Neural progenitor cell (in vitro differentiated cells): ENCODE data around the gene ZFYVE9. TPM values are rescaled to one million over a fixed set of nuclear protein-coding genes. Genes with fewer than 3 reads are reported as not detected.

ENCODE experiments used
- DNase-seq: peaks from one replicate; pipeline ENCODE4 v3.0.0-alpha.2; 2016; ENCODE audit warnings: low spot score
- H2AFZ ChIP-seq: fragments of 200-600 bp; sonication (generic); replicated peaks from 2 replicates; pipeline ENCODE4 v1.6.1; 2016; ENCODE audit warnings: antibody characterized with exemption
- H3F3A ChIP-seq: fragments of 200-600 bp; sonication (generic); 2 replicates; pipeline ENCODE4 v1.6.1; 2016; ENCODE audit warnings: antibody characterized with exemption, low read depth
- H3K27ac ChIP-seq: fragments of 200-600 bp; sonication (generic); 2 replicates; pipeline ENCODE4 v1.5.1; 2016; ENCODE audit warnings: mild to moderate bottlenecking
- H3K27me3 ChIP-seq: fragments of 200-600 bp; sonication (generic); 2 replicates; pipeline ENCODE4 v1.6.1; 2016; ENCODE audit warnings: mild to moderate bottlenecking, moderate library complexity
- H3K36me3 ChIP-seq: fragments of 200-600 bp; sonication (generic); 2 replicates; pipeline ENCODE4 v1.5.1; 2016
- H3K4me1 ChIP-seq: fragments of 200-600 bp; sonication (generic); 2 replicates; pipeline ENCODE4 v1.6.1; 2016; ENCODE audit warnings: mixed run types
- H3K4me2 ChIP-seq: fragments of 200-600 bp; sonication (generic); 2 replicates; pipeline ENCODE4 v1.6.1; 2016
- H3K4me3 ChIP-seq: fragments of 200-600 bp; sonication (generic); 2 replicates; pipeline ENCODE4 v1.5.1; 2016
- H3K79me2 ChIP-seq: fragments of 200-600 bp; sonication (generic); 2 replicates; pipeline ENCODE4 v1.6.1; 2016; ENCODE audit warnings: low read depth
- H3K9ac ChIP-seq: fragments of 200-600 bp; sonication (generic); 2 replicates; pipeline ENCODE4 v1.6.1; 2016
- H3K9me3 ChIP-seq: fragments of 200-600 bp; sonication (generic); 2 replicates; pipeline ENCODE4 v1.5.1; 2016; ENCODE audit warnings: low read depth
- H4K20me1 ChIP-seq: fragments of 200-600 bp; sonication (generic); 2 replicates; pipeline ENCODE4 v1.6.1; 2016; ENCODE audit warnings: low read depth
- H3K27ac Mint-ChIP-seq: 3 replicates; pipeline ENCODE4 v1.8.0; 2021; ENCODE audit warnings: mixed read lengths
- H3K27me3 Mint-ChIP-seq: 2 replicates; pipeline ENCODE4 v1.8.0; 2022; ENCODE audit warnings: low read depth, mild to moderate bottlenecking, inconsistent platforms, moderate library complexity, mixed read lengths; ENCODE audit not compliant: insufficient read depth
- H3K36me3 Mint-ChIP-seq: 3 replicates; pipeline ENCODE4 v1.8.0; 2021; ENCODE audit warnings: mixed read lengths
- H3K4me1 Mint-ChIP-seq: 3 replicates; pipeline ENCODE4 v1.8.0; 2021; ENCODE audit warnings: mixed read lengths
- H3K4me3 Mint-ChIP-seq: 3 replicates; pipeline ENCODE4 v1.8.0; 2021; ENCODE audit warnings: mild to moderate bottlenecking, moderate library complexity, mixed read lengths
- H3K9me3 Mint-ChIP-seq: 3 replicates; pipeline ENCODE4 v1.8.0; 2020; ENCODE audit warnings: mixed read lengths
- EZH2 ChIP-seq: fragments of 200-600 bp; sonication (generic); IDR thresholded peaks from 2 replicates; pipeline ENCODE4 v1.6.1; 2017; ENCODE audit warnings: antibody characterized with exemption, mild to moderate bottlenecking, moderate library complexity
- EZH2phosphoT487 ChIP-seq: fragments of 200-600 bp; sonication (generic); IDR thresholded peaks from 2 replicates; pipeline ENCODE4 v1.6.1; 2017; ENCODE audit warnings: antibody characterized with exemption
- total RNA-seq: library from RNA; depleted of rRNA; stranded (reverse); fragments of >200 nt; gene quantifications from 2 replicates; pipeline ENCODE4 v1.2.3, GENCODE V29; 2015; ENCODE audit warnings: low replicate concordance
- TF ChIP-seq, protein P1 (sequence below): fragments of 200-600 bp; sonication (generic); IDR thresholded peaks from 2 replicates; pipeline ENCODE4 v1.5.1; 2017; ENCODE audit warnings: antibody characterized with exemption, mild to moderate bottlenecking

ZFYVE9 gene
- total RNA-seq, 1 donor from 2014 or later, result 42.7 TPM

DNA sequence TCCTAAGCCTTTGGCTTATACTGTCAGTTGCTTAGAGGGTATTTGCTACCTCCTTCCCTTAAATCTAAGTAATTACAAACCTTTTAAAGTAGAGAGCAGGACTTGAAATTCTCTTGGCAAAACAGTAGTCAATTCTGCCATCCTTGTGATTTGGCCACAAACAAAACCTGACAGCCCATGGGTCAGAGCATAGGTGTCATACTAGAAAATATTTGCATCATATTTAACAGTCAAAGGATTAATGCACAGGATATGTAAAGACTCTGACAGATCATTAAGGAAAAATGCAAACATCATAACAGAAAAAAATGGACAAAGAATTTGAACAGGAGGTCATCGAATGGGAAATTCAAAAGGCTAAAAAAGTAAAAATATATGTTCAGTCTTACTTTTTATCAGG is 50.5 kb downstream of the ZFYVE9 start:
- Mint-ChIP-seq H3K27me3 (peaks cover 2% of the 10 kb centered on the region), H3K36me3 (peaks cover 4% of the 10 kb centered on the region)
- H3K27ac ChIP-seq, result no peak overlapping the region

DNA sequence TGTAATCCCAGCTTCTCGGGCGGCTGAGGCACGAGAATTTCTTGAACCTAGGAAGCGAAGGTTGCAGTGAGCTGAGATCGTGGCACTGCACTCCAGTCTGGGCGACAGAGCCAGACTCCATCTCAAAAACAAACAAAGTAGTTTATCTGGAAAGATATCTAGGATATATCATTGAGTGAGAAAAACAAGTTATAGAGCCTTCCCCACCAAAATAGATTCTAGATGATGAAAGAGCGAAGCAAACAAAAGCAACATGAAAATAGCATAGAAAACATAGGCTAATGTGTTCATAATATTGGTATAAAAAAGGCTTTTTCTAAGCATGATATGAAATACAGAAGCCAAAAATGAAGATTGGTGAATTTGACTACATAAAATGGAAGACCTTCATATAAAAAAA is 52.1 kb downstream of the ZFYVE9 start:
- H3K36me3 ChIP-seq, result peaks cover 4% of the 10 kb centered on the region
- Mint-ChIP-seq H3K4me3 (no peak overlapping the region), H3K9me3 (peaks cover 5% of the 10 kb centered on the region), H3K36me3 (peaks cover 5% of the 10 kb centered on the region), H3K27ac (no peak overlapping the region), H3K27me3 (peaks cover 2% of the 10 kb centered on the region), H3K4me1 (no peaks in the 10 kb centered on the region)
- H3K27ac ChIP-seq, result no peak overlapping the region
- TF ChIP-seq EZH2phosphoT487 (no peak), EZH2 (no peak)
- TF ChIP-seq, protein P1, sequence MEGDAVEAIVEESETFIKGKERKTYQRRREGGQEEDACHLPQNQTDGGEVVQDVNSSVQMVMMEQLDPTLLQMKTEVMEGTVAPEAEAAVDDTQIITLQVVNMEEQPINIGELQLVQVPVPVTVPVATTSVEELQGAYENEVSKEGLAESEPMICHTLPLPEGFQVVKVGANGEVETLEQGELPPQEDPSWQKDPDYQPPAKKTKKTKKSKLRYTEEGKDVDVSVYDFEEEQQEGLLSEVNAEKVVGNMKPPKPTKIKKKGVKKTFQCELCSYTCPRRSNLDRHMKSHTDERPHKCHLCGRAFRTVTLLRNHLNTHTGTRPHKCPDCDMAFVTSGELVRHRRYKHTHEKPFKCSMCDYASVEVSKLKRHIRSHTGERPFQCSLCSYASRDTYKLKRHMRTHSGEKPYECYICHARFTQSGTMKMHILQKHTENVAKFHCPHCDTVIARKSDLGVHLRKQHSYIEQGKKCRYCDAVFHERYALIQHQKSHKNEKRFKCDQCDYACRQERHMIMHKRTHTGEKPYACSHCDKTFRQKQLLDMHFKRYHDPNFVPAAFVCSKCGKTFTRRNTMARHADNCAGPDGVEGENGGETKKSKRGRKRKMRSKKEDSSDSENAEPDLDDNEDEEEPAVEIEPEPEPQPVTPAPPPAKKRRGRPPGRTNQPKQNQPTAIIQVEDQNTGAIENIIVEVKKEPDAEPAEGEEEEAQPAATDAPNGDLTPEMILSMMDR, result no peak
- no peak overlapping the region for H3K9ac ChIP-seq
- H3K4me3 ChIP-seq, result no peak overlapping the region
- H3K4me2 ChIP-seq, result no peak overlapping the region
- H3K4me1 ChIP-seq, result no peaks in the 10 kb centered on the region
- DNase-seq, result no peak
- no peaks in the 10 kb centered on the region for H3K27me3 ChIP-seq
- no peaks in the 10 kb centered on the region for H3K9me3 ChIP-seq
- H4K20me1 ChIP-seq, result peaks cover 10% of the 10 kb centered on the region
- no peaks in the 10 kb centered on the region for H3F3A ChIP-seq
- peaks cover 18% of the 10 kb centered on the region for H3K79me2 ChIP-seq
- H2AFZ ChIP-seq, result no peak overlapping the region

More for the DNA sequence above, 50.5 kb downstream of the ZFYVE9 start:
- Histone ChIP-seq H3K4me1 (no peaks in the 10 kb centered on the region), H3K79me2 (peaks cover 27% of the 10 kb centered on the region), H3K9ac (no peak overlapping the region), H3K4me3 (no peak overlapping the region), H3K4me2 (no peak overlapping the region), H4K20me1 (peaks cover 10% of the 10 kb centered on the region), H3K9me3 (no peaks in the 10 kb centered on the region), H3F3A (no peaks in the 10 kb centered on the region), H3K27me3 (no peaks in the 10 kb centered on the region), H2AFZ (no peak overlapping the region), H3K36me3 (peaks cover 4% of the 10 kb centered on the region)
- H3K4me3 Mint-ChIP-seq, result no peak overlapping the region
- no peak for TF ChIP-seq EZH2
- no peak for TF ChIP-seq EZH2phosphoT487
- TF ChIP-seq, protein P1, result no peak
- no peak for DNase-seq
- H3K27ac Mint-ChIP-seq, result no peak overlapping the region
- peaks cover 5% of the 10 kb centered on the region for H3K9me3 Mint-ChIP-seq
- no peaks in the 10 kb centered on the region for H3K4me1 Mint-ChIP-seq

DNA sequence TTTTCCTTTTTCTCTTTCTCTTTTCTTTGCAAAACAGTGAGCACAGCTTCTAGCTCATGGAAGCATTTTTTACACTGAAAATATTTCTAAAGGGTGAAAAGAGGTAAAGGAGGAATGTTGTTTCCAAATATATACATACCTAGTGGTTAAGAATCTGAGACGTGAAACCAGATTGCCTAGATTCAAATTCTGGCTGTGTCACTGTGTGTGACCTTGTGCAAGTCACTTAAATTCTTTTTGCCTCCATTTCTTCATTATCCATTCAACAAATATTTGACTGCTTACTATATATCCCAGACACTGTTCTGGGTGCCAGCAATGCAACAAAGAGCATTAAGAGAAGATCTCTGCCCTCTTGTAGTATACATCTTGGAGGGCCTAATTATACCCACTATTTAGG is 53.3 kb downstream of the ZFYVE9 start:
- H2AFZ ChIP-seq, result no peak overlapping the region
- TF ChIP-seq, protein P1, result no peak
- TF ChIP-seq EZH2phosphoT487 (no peak), EZH2 (no peak)
- DNase-seq, result no peak
- H3K4me3 ChIP-seq, result no peak overlapping the region
- H3K36me3 ChIP-seq, result peaks cover 4% of the 10 kb centered on the region
- peaks cover 7% of the 10 kb centered on the region for H3K79me2 ChIP-seq
- Mint-ChIP-seq H3K4me3 (no peak overlapping the region), H3K4me1 (no peaks in the 10 kb centered on the region), H3K27me3 (peaks cover 2% of the 10 kb centered on the region), H3K9me3 (peaks cover 14% of the 10 kb centered on the region), H3K36me3 (peaks cover 10% of the 10 kb centered on the region), H3K27ac (no peak overlapping the region)
- H3K9ac ChIP-seq, result no peak overlapping the region
- no peaks in the 10 kb centered on the region for H3K27me3 ChIP-seq
- no peak overlapping the region for H3K4me2 ChIP-seq
- no peaks in the 10 kb centered on the region for H3K4me1 ChIP-seq
- no peaks in the 10 kb centered on the region for H3F3A ChIP-seq
- H3K27ac ChIP-seq, result no peak overlapping the region
- peaks cover 8% of the 10 kb centered on the region for H4K20me1 ChIP-seq
- H3K9me3 ChIP-seq, result no peaks in the 10 kb centered on the region
